Measurements from ENCODE around the gene KPNA3.

- TF ChIP-seq CTCF (IDR thresholded peaks at IDR 0.05) (no peak), POLR2A (IDR thresholded peaks at IDR 0.05) (no peak)
Measured at GRCh38 chr13:49776871-49777270, 15.6 kb downstream of the KPNA3 start.

Measured in right lobe of liver (tissue), 4 donors.